Measurements from ENCODE around the gene PSMG4.

The PSMG4 gene

GRCh38 chr6:3312604-3313231 is 54.0 kb downstream of the PSMG4 start:
- DNase-seq: no peak

- no peak for DNase-seq
These were observed 55.4 kb downstream of the PSMG4 start for GRCh38 chr6:3314176-3314575.

DNA sequence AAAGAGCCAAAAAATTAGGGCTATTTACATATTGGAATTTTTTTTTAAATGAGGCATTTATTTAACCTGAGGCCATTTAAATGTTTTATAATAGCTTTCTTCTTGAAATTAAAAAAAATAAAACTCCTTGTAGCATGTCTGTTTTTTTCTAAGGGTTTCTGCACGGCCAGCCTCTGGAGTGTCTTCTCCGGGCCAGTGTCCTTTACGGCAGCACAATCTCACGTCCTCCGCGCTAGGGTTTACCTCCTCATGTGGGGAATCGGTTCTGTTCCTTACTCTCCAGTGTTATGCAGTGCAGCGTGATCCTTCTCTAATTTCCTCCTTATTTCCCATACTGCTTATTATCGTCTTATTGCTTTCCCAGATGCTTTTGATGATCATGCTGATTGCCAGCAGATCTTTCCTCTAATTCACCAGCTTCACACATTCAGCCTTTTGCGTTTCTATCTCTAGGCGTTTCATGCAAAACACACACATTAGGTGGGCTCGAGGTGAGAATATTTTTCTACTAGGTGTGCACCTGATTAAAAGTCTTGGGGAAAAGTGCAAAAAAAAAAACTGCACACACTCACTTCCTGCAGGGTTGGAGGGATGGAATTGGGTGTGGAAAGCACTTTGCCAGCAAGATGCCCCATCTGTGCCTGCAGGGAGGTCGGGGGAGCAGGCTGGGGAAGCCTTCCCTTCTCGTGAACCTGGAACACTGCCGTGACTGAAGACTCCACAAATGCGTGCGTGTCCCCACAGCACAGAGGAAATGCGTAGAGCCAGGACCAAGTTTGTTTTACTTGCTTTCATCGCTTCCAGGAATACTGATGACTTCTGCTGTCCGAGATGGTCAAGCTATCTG is 56.1 kb downstream of the PSMG4 start:
- DNase-seq: no peak

- no peak for DNase-seq
These were observed 57.1 kb downstream of the PSMG4 start for GRCh38 chr6:3315841-3316240.

DNA sequence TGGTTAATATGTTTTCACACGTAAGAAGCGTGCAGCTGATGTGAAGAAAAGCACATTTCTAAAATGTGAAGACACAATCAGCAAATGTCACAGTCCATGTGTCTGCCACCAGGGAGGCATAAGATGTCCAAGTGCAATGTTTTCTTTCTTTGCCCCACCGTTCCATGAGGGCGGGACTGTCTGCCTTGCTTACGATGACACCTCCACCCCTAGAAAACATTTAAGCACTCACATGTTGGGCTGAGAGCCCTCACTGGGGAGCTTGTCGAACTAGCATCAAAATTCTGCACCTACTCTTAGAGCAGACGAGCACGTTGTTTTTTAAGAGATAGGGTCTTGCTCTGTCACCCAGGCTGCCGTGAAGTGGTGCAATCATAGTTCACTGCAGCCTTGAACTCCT is 57.6 kb downstream of the PSMG4 start:
- no peak for DNase-seq

DNA sequence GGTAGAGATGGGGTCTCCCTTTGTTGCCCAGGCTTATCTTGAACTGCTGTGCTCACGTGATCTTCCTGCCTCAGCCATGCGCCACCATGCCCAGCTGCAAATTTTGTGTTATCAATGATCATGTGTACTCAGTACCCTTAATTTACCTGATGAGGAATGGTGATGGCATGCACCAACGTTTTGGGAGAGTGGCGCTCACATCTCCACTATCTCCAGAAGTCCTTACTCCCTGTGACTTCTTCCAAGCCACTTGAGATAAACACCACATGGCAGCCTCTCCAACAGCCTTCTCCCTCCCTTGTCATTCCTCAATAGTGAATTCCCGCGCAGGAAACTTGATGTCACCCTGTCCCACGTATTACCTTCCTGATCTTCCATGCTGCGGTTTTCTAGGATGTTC is 58.1 kb downstream of the PSMG4 start:
- no peak for DNase-seq

All from NCI-H1930 (cell line).